ENCODE data around the gene S100A12. TPM values are rescaled to one million over a fixed set of nuclear protein-coding genes. Genes with fewer than 3 reads are reported as not detected.

Gene S100A12
- polyA plus RNA-seq, 1 of the 3 experiments (the other 2 are of a cell fraction) = not detected

DNA sequence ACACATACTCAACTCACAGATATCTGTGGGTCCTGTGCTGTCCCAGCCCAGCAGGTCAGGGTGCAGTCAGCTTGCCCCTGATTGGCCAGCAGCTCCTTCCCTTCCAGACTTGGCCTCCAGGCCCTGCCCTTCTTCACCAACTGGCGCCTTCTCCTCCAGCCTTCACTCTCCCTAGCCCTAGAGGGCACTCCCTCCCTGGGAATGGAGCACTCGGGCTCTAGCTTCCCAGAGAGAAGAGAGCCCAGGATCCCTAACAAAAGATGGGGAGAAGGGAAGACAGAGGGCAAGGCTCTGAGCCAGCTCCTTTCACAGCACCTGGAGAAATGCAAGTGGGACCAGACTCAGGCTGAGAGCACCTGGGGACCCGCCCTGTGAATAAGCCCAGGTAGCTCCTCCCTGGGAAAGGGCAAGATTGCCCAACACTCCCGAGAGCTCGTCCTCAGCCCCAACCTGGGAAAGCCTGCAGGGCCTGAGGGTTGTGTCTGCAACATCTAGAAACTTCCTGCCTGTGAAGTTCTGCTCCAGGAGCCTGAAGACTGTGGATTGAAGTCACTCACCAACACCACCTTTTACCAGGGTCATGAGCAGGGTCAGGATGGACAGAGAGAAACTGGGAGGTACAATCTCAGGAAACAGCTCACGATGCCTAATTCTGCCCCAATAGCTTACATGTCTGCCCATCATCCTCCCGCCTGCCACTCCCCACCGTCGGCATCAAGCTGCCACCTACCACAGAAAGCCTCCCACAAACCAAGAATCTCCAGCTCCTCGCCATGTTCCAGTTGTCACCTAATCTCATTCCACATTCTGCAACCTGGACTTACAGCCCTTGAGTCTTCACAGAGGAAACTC is 26.7 kb downstream of the S100A12 start, which contains the start of gene PGLYRP4:
TSS of gene PGLYRP4 (minus strand) at position 331 of the 852 bp plus-strand sequence. CDS start 909 bp downstream, outside the sequence.
- Histone ChIP-seq H3K4me1 (ENCODE audit: control insufficient read depth in 1 of 2, insufficient read depth in 2 of 2, low read depth in 1 of 2, low read length in 1 of 2) (no peaks in the 10 kb centered on the region), H2AFZ (ENCODE audit: low read depth) (no peak within 1 kb of the TSS), H3K4me2 (no peak within 1 kb of the TSS), H3K9me3 (no peaks in the 10 kb centered on the region), H3K4me3 (ENCODE audit: low read depth in 2 of 2, low read length in 1 of 2) (no peak within 1 kb of the TSS), H4K20me1 (ENCODE audit: insufficient read depth) (no peaks in the 10 kb centered on the region), H3K79me2 (ENCODE audit: insufficient read depth) (no peaks in the 10 kb centered on the region), H3F3A (replicated peaks; ENCODE audit: insufficient read depth) (peaks cover 4% of the 10 kb centered on the region), H3K27me3 (ENCODE audit: insufficient read depth) (peaks cover 60% of the 10 kb centered on the region; the same call in 1 of the 2 replicates), H3K9ac (no peak within 1 kb of the TSS), H3K36me3 (replicated peaks in 1 of 2; ENCODE audit: control insufficient read depth in 1 of 2, insufficient read depth in 2 of 2, low read length in 1 of 2) (no peaks in the 10 kb centered on the region), H3K27ac (ENCODE audit: low read depth in 2 of 2, low read length in 1 of 2) (no peak within 1 kb of the TSS), H3K9me2 (no peaks in the 10 kb centered on the region)
- WGBS (ENCODE audit: low lambda C conversion rate) = 9% methylated on average over 8 of the region's 10 CpGs
- CTCF ChIA-PET = interaction anchor here (0.9 to 11.7 kb wide), 4 partner anchors 9 to 162 kb away, joined by 3 to 336 read pairs (median 5); partner anchors contain the start of gene S100A9
- TF ChIP-seq, protein P1, sequence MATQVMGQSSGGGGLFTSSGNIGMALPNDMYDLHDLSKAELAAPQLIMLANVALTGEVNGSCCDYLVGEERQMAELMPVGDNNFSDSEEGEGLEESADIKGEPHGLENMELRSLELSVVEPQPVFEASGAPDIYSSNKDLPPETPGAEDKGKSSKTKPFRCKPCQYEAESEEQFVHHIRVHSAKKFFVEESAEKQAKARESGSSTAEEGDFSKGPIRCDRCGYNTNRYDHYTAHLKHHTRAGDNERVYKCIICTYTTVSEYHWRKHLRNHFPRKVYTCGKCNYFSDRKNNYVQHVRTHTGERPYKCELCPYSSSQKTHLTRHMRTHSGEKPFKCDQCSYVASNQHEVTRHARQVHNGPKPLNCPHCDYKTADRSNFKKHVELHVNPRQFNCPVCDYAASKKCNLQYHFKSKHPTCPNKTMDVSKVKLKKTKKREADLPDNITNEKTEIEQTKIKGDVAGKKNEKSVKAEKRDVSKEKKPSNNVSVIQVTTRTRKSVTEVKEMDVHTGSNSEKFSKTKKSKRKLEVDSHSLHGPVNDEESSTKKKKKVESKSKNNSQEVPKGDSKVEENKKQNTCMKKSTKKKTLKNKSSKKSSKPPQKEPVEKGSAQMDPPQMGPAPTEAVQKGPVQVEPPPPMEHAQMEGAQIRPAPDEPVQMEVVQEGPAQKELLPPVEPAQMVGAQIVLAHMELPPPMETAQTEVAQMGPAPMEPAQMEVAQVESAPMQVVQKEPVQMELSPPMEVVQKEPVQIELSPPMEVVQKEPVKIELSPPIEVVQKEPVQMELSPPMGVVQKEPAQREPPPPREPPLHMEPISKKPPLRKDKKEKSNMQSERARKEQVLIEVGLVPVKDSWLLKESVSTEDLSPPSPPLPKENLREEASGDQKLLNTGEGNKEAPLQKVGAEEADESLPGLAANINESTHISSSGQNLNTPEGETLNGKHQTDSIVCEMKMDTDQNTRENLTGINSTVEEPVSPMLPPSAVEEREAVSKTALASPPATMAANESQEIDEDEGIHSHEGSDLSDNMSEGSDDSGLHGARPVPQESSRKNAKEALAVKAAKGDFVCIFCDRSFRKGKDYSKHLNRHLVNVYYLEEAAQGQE (IDR thresholded peaks at IDR 0.05; ENCODE audit: low read depth, low read length) = no peak
- no peak for TF ChIP-seq GATA2 (CRISPR knock-in tag; IDR thresholded peaks at IDR 0.05)
- no peak for TF ChIP-seq MEF2A (IDR thresholded peaks at IDR 0.05; ENCODE audit: borderline replicate concordance, low read depth)
- TF ChIP-seq MXI1 (IDR thresholded peaks at IDR 0.05; ENCODE audit: low read depth, low read length) = no peak
- TF ChIP-seq FOXM1 (IDR thresholded peaks at IDR 0.05; ENCODE audit: low read depth) = no peak
- TF ChIP-seq RXRA (IDR thresholded peaks at IDR 0.05; ENCODE audit: borderline replicate concordance, low read depth) = no peak
- TF ChIP-seq NRF1 (IDR thresholded peaks at IDR 0.05; ENCODE audit: low read depth, low read length) = no peak
- no peak for TF ChIP-seq EP300 (IDR thresholded peaks at IDR 0.05; ENCODE audit: borderline replicate concordance in 1 of 2, low read depth in 1 of 2, low read length in 1 of 2)
- TF ChIP-seq SIN3A (IDR thresholded peaks at IDR 0.05; ENCODE audit: borderline replicate concordance, low read depth, low read length) = no peak
- no peak for TF ChIP-seq GABPA (IDR thresholded peaks at IDR 0.05; ENCODE audit: low read depth)
- no peak for TF ChIP-seq SMC3 (IDR thresholded peaks at IDR 0.05; ENCODE audit: low read depth, low read length)
- TF ChIP-seq, protein P2, sequence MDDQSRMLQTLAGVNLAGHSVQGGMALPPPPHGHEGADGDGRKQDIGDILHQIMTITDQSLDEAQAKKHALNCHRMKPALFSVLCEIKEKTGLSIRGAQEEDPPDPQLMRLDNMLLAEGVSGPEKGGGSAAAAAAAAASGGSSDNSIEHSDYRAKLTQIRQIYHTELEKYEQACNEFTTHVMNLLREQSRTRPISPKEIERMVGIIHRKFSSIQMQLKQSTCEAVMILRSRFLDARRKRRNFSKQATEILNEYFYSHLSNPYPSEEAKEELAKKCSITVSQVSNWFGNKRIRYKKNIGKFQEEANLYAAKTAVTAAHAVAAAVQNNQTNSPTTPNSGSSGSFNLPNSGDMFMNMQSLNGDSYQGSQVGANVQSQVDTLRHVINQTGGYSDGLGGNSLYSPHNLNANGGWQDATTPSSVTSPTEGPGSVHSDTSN (IDR thresholded peaks at IDR 0.05) = no peak
- TF ChIP-seq RFX5 (IDR thresholded peaks at IDR 0.05; ENCODE audit: low read length) = no peak
- TF ChIP-seq, protein P3, sequence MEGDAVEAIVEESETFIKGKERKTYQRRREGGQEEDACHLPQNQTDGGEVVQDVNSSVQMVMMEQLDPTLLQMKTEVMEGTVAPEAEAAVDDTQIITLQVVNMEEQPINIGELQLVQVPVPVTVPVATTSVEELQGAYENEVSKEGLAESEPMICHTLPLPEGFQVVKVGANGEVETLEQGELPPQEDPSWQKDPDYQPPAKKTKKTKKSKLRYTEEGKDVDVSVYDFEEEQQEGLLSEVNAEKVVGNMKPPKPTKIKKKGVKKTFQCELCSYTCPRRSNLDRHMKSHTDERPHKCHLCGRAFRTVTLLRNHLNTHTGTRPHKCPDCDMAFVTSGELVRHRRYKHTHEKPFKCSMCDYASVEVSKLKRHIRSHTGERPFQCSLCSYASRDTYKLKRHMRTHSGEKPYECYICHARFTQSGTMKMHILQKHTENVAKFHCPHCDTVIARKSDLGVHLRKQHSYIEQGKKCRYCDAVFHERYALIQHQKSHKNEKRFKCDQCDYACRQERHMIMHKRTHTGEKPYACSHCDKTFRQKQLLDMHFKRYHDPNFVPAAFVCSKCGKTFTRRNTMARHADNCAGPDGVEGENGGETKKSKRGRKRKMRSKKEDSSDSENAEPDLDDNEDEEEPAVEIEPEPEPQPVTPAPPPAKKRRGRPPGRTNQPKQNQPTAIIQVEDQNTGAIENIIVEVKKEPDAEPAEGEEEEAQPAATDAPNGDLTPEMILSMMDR (IDR thresholded peaks at IDR 0.05) = no peak
- TF ChIP-seq ELF1 (IDR thresholded peaks at IDR 0.05) = no peak
- TF ChIP-seq, protein P4, sequence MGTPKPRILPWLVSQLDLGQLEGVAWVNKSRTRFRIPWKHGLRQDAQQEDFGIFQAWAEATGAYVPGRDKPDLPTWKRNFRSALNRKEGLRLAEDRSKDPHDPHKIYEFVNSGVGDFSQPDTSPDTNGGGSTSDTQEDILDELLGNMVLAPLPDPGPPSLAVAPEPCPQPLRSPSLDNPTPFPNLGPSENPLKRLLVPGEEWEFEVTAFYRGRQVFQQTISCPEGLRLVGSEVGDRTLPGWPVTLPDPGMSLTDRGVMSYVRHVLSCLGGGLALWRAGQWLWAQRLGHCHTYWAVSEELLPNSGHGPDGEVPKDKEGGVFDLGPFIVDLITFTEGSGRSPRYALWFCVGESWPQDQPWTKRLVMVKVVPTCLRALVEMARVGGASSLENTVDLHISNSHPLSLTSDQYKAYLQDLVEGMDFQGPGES (IDR thresholded peaks at IDR 0.05; ENCODE audit: low read depth, low read length) = no peak
- no peak for TF ChIP-seq TAF1 (IDR thresholded peaks at IDR 0.05; ENCODE audit: borderline replicate concordance, low read depth, low read length)
- no peak for DNase-seq
- POLR2A ChIA-PET = no interaction called here

All from SK-N-SH (cell line).